ENCODE measurements around the gene FAM114A2. TPM values are rescaled to one million over a fixed set of nuclear protein-coding genes. Genes with fewer than 3 reads are reported as not detected.
A peak's percentile ranks its signal among the peaks of the same experiment; 100 is the strongest.

Gene FAM114A2
- total RNA-seq (2021), result 11.4 and 12.8 TPM in 2 replicates
- long read RNA-seq, full-length matches to known transcripts, result 57 of 84 reads
- long read RNA-seq, partial matches to known transcripts, result 5 of 84 reads
- long read RNA-seq, other reads (novel, unspliced or antisense), result 22 of 84 reads

GRCh38 chr5:154038707-154039457 lies at the start of gene FAM114A2, which contains the start of gene MFAP3:
Gene FAM114A2, minus strand, starts transcription at chr5:154038910. Its CDS starts 3,957 bp downstream, at chr5:154034953.
Gene MFAP3, plus strand, starts transcription at chr5:154038967. Its CDS starts 10,756 bp downstream, at chr5:154049723.
- Histone ChIP-seq H2BK15ac (ENCODE audit: low read depth, low read length) (no peak within 1 kb of the TSS), H3K4me1 (ENCODE audit: insufficient read depth, low read length) (no peaks in the 10 kb centered on the region), H3K27ac (ENCODE audit: insufficient read length, low read depth, low read length) (no peak within 1 kb of the TSS), H3K14ac (ENCODE audit: insufficient read depth, low read length) (no peak within 1 kb of the TSS), H2AFZ (ENCODE audit: low read length) (peak within 1 kb of the TSS; percentile 48), H3K23ac (ENCODE audit: insufficient read length, low read depth, low read length) (no peak within 1 kb of the TSS), H3K9me3 (ENCODE audit: control insufficient read depth, low read depth, low read length) (no peaks in the 10 kb centered on the region), H3T11ph (ENCODE audit: low read length) (no peak within 1 kb of the TSS), H3K4me2 (ENCODE audit: insufficient read depth, insufficient read length, low read length) (peak within 1 kb of the TSS; percentile 96), H3K56ac (ENCODE audit: insufficient read length, low read depth, low read length) (no peak within 1 kb of the TSS), H3K27me3 (ENCODE audit: insufficient read depth, low read length) (no peaks in the 10 kb centered on the region), H4K20me1 (ENCODE audit: control insufficient read depth, insufficient read depth, insufficient read length) (no peaks in the 10 kb centered on the region), H3K23me2 (ENCODE audit: insufficient read length, low read depth, low read length, poor library complexity, severe bottlenecking) (peaks cover 9% of the 10 kb centered on the region), H2BK12ac (ENCODE audit: insufficient read length, low read depth, low read length) (no peak within 1 kb of the TSS), H2BK5ac (ENCODE audit: insufficient read length, low read length) (no peak within 1 kb of the TSS), H4K91ac (ENCODE audit: insufficient read length, low read depth, low read length) (no peak within 1 kb of the TSS), H3K4ac (ENCODE audit: low read depth, low read length) (no peak within 1 kb of the TSS), H2AK5ac (ENCODE audit: insufficient read length, low read length) (no peak within 1 kb of the TSS), H2BK20ac (ENCODE audit: low read depth, low read length, poor library complexity, severe bottlenecking) (no peak within 1 kb of the TSS), H3K18ac (ENCODE audit: insufficient read length, low read depth, low read length) (peak within 1 kb of the TSS; percentile 2), H4K5ac (ENCODE audit: insufficient read length, low read depth, low read length) (no peak within 1 kb of the TSS), H3K79me1 (ENCODE audit: insufficient read depth, low read depth, low read length, poor library complexity, severe bottlenecking) (no peaks in the 10 kb centered on the region), H3K79me2 (ENCODE audit: insufficient read depth, low read length) (no peaks in the 10 kb centered on the region; the same call in 1 of the 2 replicates), H4K8ac (replicated peaks; ENCODE audit: insufficient read length, low read depth, low read length) (no peak within 1 kb of the TSS), H3K9ac (ENCODE audit: extremely low read depth, insufficient read length, low read length) (peak within 1 kb of the TSS; percentile 65), H2BK120ac (ENCODE audit: low read depth, low read length, poor library complexity, severe bottlenecking) (no peak within 1 kb of the TSS)
- no peaks in the 10 kb centered on the region for H3K9me3 Mint-ChIP-seq
- H3K4me1 Mint-ChIP-seq, result peaks cover 9 to 16% of the 10 kb centered on the region in 2 experiments
- no peaks in the 10 kb centered on the region for H3K27me3 Mint-ChIP-seq (ENCODE audit: low read depth)
- no peak for TF ChIP-seq CTCF (conservative IDR thresholded peaks at IDR 0.05)
- peak; percentile 95 for DNase-seq
- no CpG with 5 or more reads among the region's 51 CpGs for WGBS (ENCODE audit: extremely low coverage, insufficient read length, low lambda C conversion rate)
- H3K36me3 Mint-ChIP-seq (ENCODE audit: insufficient read depth in 1 of 3, low read depth in 3 of 3), result no peaks in the 10 kb centered on the region
- H3K27ac Mint-ChIP-seq, result peak within 1 kb of the TSS; percentile 89 to 97 (median 90)
- H3K4me3 Mint-ChIP-seq, result peak within 1 kb of the TSS; percentile 95 to 99

Measured in H9 (cell line).